Peyer's patch (tissue), 4 donors: Measurements from ENCODE around the gene CACNA1I.

Experiments used
- CTCF ChIP-seq, 6 experiments: fragments of 450-650 bp in 4 of 6; fragments of 200-600 bp in 2 of 6; sonication (generic) in 1 of 6; IDR thresholded peaks; one replicate each; pipeline ENCODE4 v1.5.1; 2017 to 2019; ENCODE audit warnings: antibody characterized with exemption in 6 of 6, mild to moderate bottlenecking in 3 of 6, moderate library complexity in 1 of 6
- POLR2A ChIP-seq, 2 donors: fragments of 450-650 bp; IDR thresholded peaks; one replicate each; pipeline ENCODE4 v1.5.1; 2017; ENCODE audit warnings: antibody characterized with exemption in 2 of 2, mild to moderate bottlenecking in 2 of 2, moderate library complexity in 2 of 2

DNA sequence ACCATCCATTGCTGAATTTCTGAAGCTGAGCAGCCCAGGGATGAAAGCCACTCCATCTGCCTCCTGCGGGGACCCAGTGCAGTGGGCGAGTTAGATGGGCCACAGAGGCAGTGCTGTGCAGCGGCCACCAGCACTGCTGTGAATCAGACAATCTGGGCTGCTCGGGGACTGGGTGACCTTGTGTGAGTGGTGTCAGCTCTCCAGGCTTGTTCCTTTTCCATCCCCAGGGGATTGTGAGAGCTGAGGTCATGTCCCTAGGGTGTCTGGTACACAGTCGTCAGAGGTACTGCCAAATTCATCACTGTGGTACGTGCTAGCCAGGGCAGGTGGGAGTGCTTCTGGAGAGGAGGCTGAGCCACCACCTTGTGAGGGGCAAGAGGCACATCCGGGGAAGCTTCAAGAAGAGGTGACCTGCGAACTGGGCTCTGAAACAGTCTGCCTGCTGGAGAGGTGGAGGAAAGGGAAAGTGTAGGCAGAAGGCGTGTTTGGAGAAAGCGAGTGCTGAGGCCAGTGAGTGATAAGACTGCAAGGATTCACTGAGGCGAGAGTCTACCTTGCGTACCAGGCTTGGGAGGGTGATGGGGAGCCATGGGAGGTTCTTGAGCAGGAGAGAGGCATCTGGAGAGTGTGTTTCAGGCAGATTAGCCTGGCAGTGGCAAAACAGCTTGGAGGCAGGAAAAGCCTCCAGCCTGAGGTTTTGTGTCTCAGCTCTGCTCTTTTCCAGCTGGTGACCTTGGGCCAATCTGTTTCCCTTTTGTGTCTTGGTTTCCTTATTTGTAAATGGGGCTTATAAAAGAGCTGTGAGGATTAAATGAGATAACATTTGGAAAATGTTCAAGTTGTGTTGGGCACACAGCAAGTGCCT, 22.7 kb downstream of the CACNA1I start:
- TF ChIP-seq CTCF (IDR thresholded peaks at IDR 0.05) (no peak), POLR2A (IDR thresholded peaks at IDR 0.05) (no peak)
